HG03432 (cell line): Measurements from ENCODE around the gene DPP7.
"Not testable (repeated sequence)": the region's sequence is repeated elsewhere in the genome, so short reads cannot be mapped to it uniquely, and the experiment has no call there.

ENCODE experiments used
- ATAC-seq: cut with Tn5 transposase; IDR thresholded peaks from one replicate; pipeline ENCODE4 v1.9.1; 2021; ENCODE audit warnings: mild to moderate bottlenecking, moderate library complexity; ENCODE audit not compliant: unreplicated experiment

DPP7 gene

GRCh38 chr9:137075275-137075775 is 39.2 kb downstream of the DPP7 start:
- no peak for ATAC-seq

GRCh38 chr9:137074657-137075274 is 39.8 kb downstream of the DPP7 start:
- ATAC-seq: no peak

- no peak for ATAC-seq
Observed at GRCh38 chr9:137073992-137074399, 40.5 kb downstream of the DPP7 start.

- ATAC-seq: no peak
Observed at GRCh38 chr9:137071282-137071681, 43.3 kb downstream of the DPP7 start.

GRCh38 chr9:137070906-137071275 is 43.6 kb downstream of the DPP7 start:
- ATAC-seq: no peak

- peak; percentile 63 for ATAC-seq
Observed at GRCh38 chr9:137070201-137070905, 44.2 kb downstream of the DPP7 start, which contains the start of gene SAPCD2. Gene SAPCD2, minus strand, starts transcription at chr9:137070557. Its CDS starts 97 bp downstream, at chr9:137070460.

GRCh38 chr9:137069508-137070091 is 44.9 kb downstream of the DPP7 start:
- peak; percentile 24 for ATAC-seq

GRCh38 chr9:137068539-137069507 is 45.7 kb downstream of the DPP7 start:
- ATAC-seq: no peak

- peak; percentile 40 for ATAC-seq
Observed at GRCh38 chr9:137067860-137068538, 46.5 kb downstream of the DPP7 start.

GRCh38 chr9:137066096-137066861 is 48.3 kb downstream of the DPP7 start:
- no peak for ATAC-seq

GRCh38 chr9:137065336-137065967 is 49.1 kb downstream of the DPP7 start:
- no peak for ATAC-seq

GRCh38 chr9:137064880-137065164 is 49.7 kb downstream of the DPP7 start:
- ATAC-seq: no peak

GRCh38 chr9:137064027-137064879 is 50.3 kb downstream of the DPP7 start:
- no peak for ATAC-seq

GRCh38 chr9:137063311-137064026 is 51.1 kb downstream of the DPP7 start:
- ATAC-seq: no peak

- ATAC-seq: not testable (repeated sequence)
Observed at GRCh38 chr9:137062798-137063197, 51.7 kb downstream of the DPP7 start.

- ATAC-seq: no peak
Observed at GRCh38 chr9:137062384-137062783, 52.1 kb downstream of the DPP7 start.
